Spleen (tissue), 11 donors: ENCODE results near the gene HSP90AB1. TPM values are rescaled to one million over a fixed set of nuclear protein-coding genes. Genes with fewer than 3 reads are reported as not detected.
A peak's percentile ranks its signal among the peaks of the same experiment; 100 is the strongest.

ENCODE experiments used
- DNase-seq: peaks from one replicate; pipeline ENCODE4 v3.0.0-alpha.2; 2020
- H3K27ac ChIP-seq, 8 donors: fragments of 200-600 bp; sonication (generic) in 7 of 8; 1 replicate in 4 of 8; 2 replicates in 4 of 8; pipeline versions ENCODE4 v1.5.0 to v1.8.0; 2016 to 2021; ENCODE audit warnings: inconsistent platforms in 4 of 8, mild to moderate bottlenecking in 4 of 8, moderate library complexity in 1 of 8
- H3K27me3 ChIP-seq, 7 donors: fragments of 200-600 bp; sonication (generic) in 6 of 7; replicated peaks in 1 of 7; 1 replicate in 4 of 7; 2 replicates in 3 of 7; pipeline versions ENCODE4 v1.5.0 to v1.8.0; 2016 to 2021; ENCODE audit warnings: inconsistent platforms in 3 of 7, mild to moderate bottlenecking in 1 of 7
- H3K36me3 ChIP-seq, 6 donors: fragments of 200-600 bp; sonication (generic) in 5 of 6; 1 replicate in 4 of 6; 2 replicates in 2 of 6; pipeline versions ENCODE4 v1.5.0 to v1.8.0; 2016 to 2021; ENCODE audit warnings: inconsistent platforms in 2 of 6
- H3K4me1 ChIP-seq, 6 donors: fragments of 200-600 bp; sonication (generic) in 5 of 6; 1 replicate in 3 of 6; 2 replicates in 3 of 6; pipeline versions ENCODE4 v1.5.0 to v1.8.0; 2016 to 2021; ENCODE audit warnings: inconsistent platforms in 3 of 6
- H3K4me3 ChIP-seq, 8 donors: fragments of 200-600 bp; sonication (generic) in 7 of 8; 1 replicate in 4 of 8; 2 replicates in 4 of 8; pipeline versions ENCODE4 v1.5.0 to v1.8.0; 2016 to 2021; ENCODE audit warnings: inconsistent platforms in 4 of 8, mild to moderate bottlenecking in 4 of 8, moderate library complexity in 2 of 8
- H3K9me3 ChIP-seq, 8 donors: fragments of 200-600 bp; sonication (generic) in 7 of 8; 1 replicate in 4 of 8; 2 replicates in 4 of 8; pipeline versions ENCODE4 v1.5.0 to v1.8.0; 2016 to 2021; ENCODE audit warnings: inconsistent platforms in 4 of 8
- CTCF ChIP-seq, 11 experiments: fragments of 200-600 bp in 7 of 11; fragments of 450-650 bp in 4 of 11; sonication (generic) in 4 of 11; IDR thresholded peaks in 8 of 11; conservative IDR thresholded peaks in 3 of 11; 1 replicate in 7 of 11; 2 replicates in 4 of 11; pipeline versions ENCODE4 v1.4.0 to v1.8.0; 2016 to 2021; ENCODE audit warnings: antibody characterized with exemption in 11 of 11, inconsistent platforms in 4 of 11, mild to moderate bottlenecking in 1 of 11
- POLR2A ChIP-seq, 3 donors: fragments of 450-650 bp; IDR thresholded peaks; one replicate each; pipeline ENCODE4 v1.5.1; 2017; ENCODE audit warnings: antibody characterized with exemption in 3 of 3, mild to moderate bottlenecking in 1 of 3
- POLR2AphosphoS5 ChIP-seq, 3 donors: sonication (generic); formaldehyde crosslinking; IDR thresholded peaks; one replicate each; pipeline ENCODE4 v1.5.1; 2017; ENCODE audit warnings: antibody characterized with exemption in 3 of 3
- whole genome bisulfite sequencing, 5 donors: extraction: QIAGEN DNeasy Blood & Tissue Kit in 3 of 5; methylation state at CpG; one replicate each; pipeline versions ENCODE4 v1.1.5 to v1.1.7; 2013 to 2018; 5-methylcytosine and 5-hydroxymethylcytosine counted together
- intact Hi-C: fragments of 100-400 bp; cut with DNase I; formaldehyde crosslinking; loops from one replicate; pipeline ENCODE4 v1.15.0; 2023; ENCODE audit warnings: low total_unique reads
- polyA plus RNA-seq, 3 donors: library from polyadenylated mRNA; stranded (reverse); fragments of 200-250 nt; gene quantifications; one replicate each; pipeline ENCODE4 v1.2.1, GENCODE V29; 2013
- total RNA-seq, 7 donors: library from RNA; depleted of rRNA in 3 of 7; stranded (reverse); fragments of >200 nt in 3 of 7; fragmentation: NEBNext Ultra II Directional in 4 of 7; extraction: Animal tissue kit (Norgen Biotek cat#: 25700) in 4 of 7; gene quantifications; one replicate each; pipeline versions ENCODE4 v1.1.0 to v1.2.1, GENCODE V29; 2016 to 2021
- donor health status: healthy with polysubstance abuse.
- donor health status: DM: no; HTN: no; CAD: no; lungs with moderate emphysema.
- donor health status: DM: no; HTN: no; CAD: no.
- donor health status: Bipolar disorder and iron deficiency.
- donor health status: healthy.
- donor health status: DM: no; HTN: no; CAD: no.
- donor health status: DM: yes; HTN: yes; CAD: no.

Gene HSP90AB1
- total and polyA plus RNA-seq, 10 donors, result 196 to 546 (median 386) TPM

- H3K4me3 ChIP-seq, result peak overlapping the region; percentile 90 to 98 (median 94)
- 1 to 10% (median 2%) methylated on average over 8 to 9 of the region's 9 CpGs for WGBS, 5 donors
- peaks cover 2 to 43% (median 30%) of the 10 kb centered on the region in 6 donors for H3K36me3 ChIP-seq
- DNase-seq, result peak; percentile 83
- H3K9me3 ChIP-seq, result no peaks in the 10 kb centered on the region
- peak overlapping the region; percentile 94 to 98 (median 96) for H3K27ac ChIP-seq
- H3K27me3 ChIP-seq, result peaks cover 0 to 5% (median 0%) of the 10 kb centered on the region in 7 donors
- TF ChIP-seq POLR2A (IDR thresholded peaks at IDR 0.05) (no peak), POLR2AphosphoS5 (IDR thresholded peaks at IDR 0.05) (peak in 1 of 3 donors; percentile 5)
- peaks cover 30 to 92% (median 77%) of the 10 kb centered on the region in 6 donors for H3K4me1 ChIP-seq
- intact Hi-C loops, result no loop called here
Observed at GRCh38 chr6:44263354-44264100, 16.6 kb downstream of the HSP90AB1 start.

GRCh38 chr6:44264154-44265006 lies 17.5 kb downstream of the HSP90AB1 start:
- TF ChIP-seq POLR2AphosphoS5 (IDR thresholded peaks at IDR 0.05) (peak; percentile 9 to 81 (median 71)), POLR2A (IDR thresholded peaks at IDR 0.05) (no peak), CTCF (IDR thresholded peaks at IDR 0.05 in 8 of 11, conservative IDR thresholded peaks at IDR 0.05 in 3 of 11) (peak in 3 of 11 experiments; percentile 4 to 16 (median 10))
- 0 to 1% (median 1%) methylated on average over 13 of the region's 13 CpGs for WGBS, 5 donors
- H3K9me3 ChIP-seq, result no peaks in the 10 kb centered on the region
- H3K4me1 ChIP-seq, result peaks cover 27 to 89% (median 69%) of the 10 kb centered on the region in 6 donors
- DNase-seq, result peak; percentile 95
- peak overlapping the region; percentile 90 to 98 (median 94) for H3K4me3 ChIP-seq
- intact Hi-C loops, result no loop called here
- peaks cover 2 to 35% (median 22%) of the 10 kb centered on the region in 6 donors for H3K36me3 ChIP-seq
- peak overlapping the region; percentile 94 to 98 (median 96) for H3K27ac ChIP-seq
- H3K27me3 ChIP-seq, result peaks cover 0 to 13% (median 0%) of the 10 kb centered on the region in 7 donors

- WGBS, 5 donors, result 0 to 1% (median 1%) methylated on average over 39 to 72 of the region's 72 CpGs
- peaks cover 0 to 21% (median 3%) of the 10 kb centered on the region in 7 donors for H3K27me3 ChIP-seq
- H3K36me3 ChIP-seq, result peaks cover 2 to 27% (median 14%) of the 10 kb centered on the region in 6 donors
- TF ChIP-seq POLR2A (IDR thresholded peaks at IDR 0.05), result peak in 1 of 3 donors; percentile 79
- TF ChIP-seq POLR2AphosphoS5 (IDR thresholded peaks at IDR 0.05), result peak; percentile 87 to 92 (median 89)
- TF ChIP-seq CTCF (IDR thresholded peaks at IDR 0.05 in 8 of 11, conservative IDR thresholded peaks at IDR 0.05 in 3 of 11), result peak in 7 of 11 experiments; percentile 5 to 52 (median 24)
- no peaks in the 10 kb centered on the region for H3K9me3 ChIP-seq
- peak within 1 kb of the TSS; percentile 94 to 98 (median 96) for H3K27ac ChIP-seq
- H3K4me1 ChIP-seq, result peaks cover 27 to 89% (median 69%) of the 10 kb centered on the region in 6 donors
- H3K4me3 ChIP-seq, result peak within 1 kb of the TSS; percentile 90 to 98 (median 94)
- intact Hi-C loops, result no loop called here
- DNase-seq, result peak; percentile 96
Observed at GRCh38 chr6:44265007-44265721, 18.3 kb downstream of the HSP90AB1 start, which contains the start of gene NFKBIE. TSS of gene NFKBIE (minus strand) at chr6:44265551. CDS start at chr6:44265346, 205 bp downstream.

DNA sequence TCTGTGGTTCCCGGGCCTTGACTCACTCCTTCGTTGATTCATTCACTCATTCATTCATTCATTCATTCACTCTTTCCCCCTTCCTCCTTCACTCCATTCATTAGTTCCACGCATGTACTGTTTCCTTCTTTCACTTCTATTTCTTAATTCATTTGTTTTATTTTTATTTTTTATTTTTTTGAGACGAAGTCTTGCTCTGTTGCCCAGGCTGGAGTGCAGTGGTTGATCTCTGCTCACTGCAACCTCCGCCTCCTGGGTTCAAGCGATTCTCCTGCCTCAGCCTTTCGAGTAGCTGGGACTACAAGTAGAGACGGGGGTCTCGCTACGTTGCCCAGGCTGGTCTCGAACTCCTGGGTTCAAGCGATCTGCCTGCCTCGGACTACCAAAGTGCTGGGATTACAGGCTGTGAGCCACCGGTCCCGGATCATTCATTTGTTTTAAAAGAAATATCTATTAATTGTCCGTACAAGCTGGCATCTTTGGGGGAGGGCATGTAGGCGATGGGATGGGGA lies 18.9 kb downstream of the HSP90AB1 start:
- H3K27ac ChIP-seq, result peak overlapping the region; percentile 94 to 98 (median 96)
- peaks cover 27 to 87% (median 68%) of the 10 kb centered on the region in 6 donors for H3K4me1 ChIP-seq
- H3K4me3 ChIP-seq, result peak overlapping the region in 7 of 8 donors; percentile 90 to 97 (median 94)
- intact Hi-C loops, result no loop called here
- peak; percentile 80 for DNase-seq
- TF ChIP-seq POLR2A (IDR thresholded peaks at IDR 0.05) (no peak), POLR2AphosphoS5 (IDR thresholded peaks at IDR 0.05) (no peak), CTCF (IDR thresholded peaks at IDR 0.05 in 8 of 11, conservative IDR thresholded peaks at IDR 0.05 in 3 of 11) (no peak)
- H3K36me3 ChIP-seq, result peaks cover 2 to 21% (median 11%) of the 10 kb centered on the region in 6 donors
- no peaks in the 10 kb centered on the region for H3K9me3 ChIP-seq
- WGBS, 5 donors, result 55 to 64% (median 60%) methylated on average over 17 of the region's 17 CpGs
- peaks cover 0 to 27% (median 9%) of the 10 kb centered on the region in 7 donors for H3K27me3 ChIP-seq
